Ishikawa (cell line): ENCODE results near the gene CACNG5.

Experiments used
- CEBPB ChIP-seq: IDR thresholded peaks from 2 replicates; pipeline ENCODE4 v1.6.1; 2012
- CREB1 ChIP-seq: IDR thresholded peaks from 2 replicates; pipeline ENCODE4 v1.6.1; 2012; ENCODE audit warnings: low read depth
- EGR1 ChIP-seq: IDR thresholded peaks from 2 replicates; pipeline ENCODE4 v1.6.1; 2012
- EP300 ChIP-seq: IDR thresholded peaks from 2 replicates; pipeline ENCODE4 v1.6.1; 2012; ENCODE audit warnings: borderline replicate concordance
- FOXM1 ChIP-seq: IDR thresholded peaks from 2 replicates; pipeline ENCODE4 v1.6.1; 2012; ENCODE audit warnings: low read depth, borderline replicate concordance
- NFIC ChIP-seq: IDR thresholded peaks from 2 replicates; pipeline ENCODE4 v1.6.1; 2012
- RAD21 ChIP-seq: IDR thresholded peaks from 2 replicates; pipeline ENCODE4 v1.6.1; 2012; ENCODE audit warnings: low read depth
- TAF1 ChIP-seq: IDR thresholded peaks from 2 replicates; pipeline ENCODE4 v1.6.1; 2012; ENCODE audit warnings: low read depth, mild to moderate bottlenecking
- TCF12 ChIP-seq: IDR thresholded peaks from 2 replicates; pipeline ENCODE4 v1.6.1; 2012; ENCODE audit warnings: low read depth
- TEAD4 ChIP-seq: IDR thresholded peaks from 2 replicates; pipeline ENCODE4 v1.6.1; 2012
- YY1 ChIP-seq: IDR thresholded peaks from 2 replicates; pipeline ENCODE4 v1.6.1; 2012; ENCODE audit warnings: low read depth
- TF ChIP-seq, protein P1 (sequence below): IDR thresholded peaks from 2 replicates; pipeline ENCODE4 v1.6.1; 2012; ENCODE audit warnings: low read depth, mild to moderate bottlenecking
- TF ChIP-seq, protein P2 (sequence below): IDR thresholded peaks from 2 replicates; pipeline ENCODE4 v1.6.1; 2012
- TF ChIP-seq, protein P3 (sequence below): IDR thresholded peaks from 2 replicates; pipeline ENCODE4 v1.6.1; 2012

DNA sequence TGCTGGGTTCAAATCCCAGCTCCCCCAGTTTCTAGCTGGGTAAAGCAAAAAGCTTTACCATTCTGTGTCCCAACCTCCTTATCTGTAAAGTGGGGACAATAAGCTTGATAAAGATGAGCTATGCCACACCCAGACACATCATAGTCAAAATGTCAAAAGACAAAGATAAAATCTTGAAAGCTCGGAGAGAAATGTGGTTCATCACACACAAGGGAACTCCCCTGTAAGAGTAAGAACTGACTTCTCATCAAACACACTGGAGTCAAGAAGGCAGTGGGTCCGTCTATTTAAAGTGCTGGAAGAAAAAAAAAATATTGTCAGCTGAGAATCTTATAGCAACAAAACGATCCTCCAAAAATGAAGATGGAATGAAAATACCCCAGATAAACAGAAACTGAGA, 25.3 kb downstream of the CACNG5 start:
- TF ChIP-seq TEAD4 (no peak), RAD21 (no peak), CEBPB (no peak), EGR1 (no peak), EP300 (no peak), YY1 (no peak), TAF1 (no peak), FOXM1 (no peak), NFIC (no peak), CREB1 (no peak), TCF12 (no peak)
- TF ChIP-seq, protein P1, sequence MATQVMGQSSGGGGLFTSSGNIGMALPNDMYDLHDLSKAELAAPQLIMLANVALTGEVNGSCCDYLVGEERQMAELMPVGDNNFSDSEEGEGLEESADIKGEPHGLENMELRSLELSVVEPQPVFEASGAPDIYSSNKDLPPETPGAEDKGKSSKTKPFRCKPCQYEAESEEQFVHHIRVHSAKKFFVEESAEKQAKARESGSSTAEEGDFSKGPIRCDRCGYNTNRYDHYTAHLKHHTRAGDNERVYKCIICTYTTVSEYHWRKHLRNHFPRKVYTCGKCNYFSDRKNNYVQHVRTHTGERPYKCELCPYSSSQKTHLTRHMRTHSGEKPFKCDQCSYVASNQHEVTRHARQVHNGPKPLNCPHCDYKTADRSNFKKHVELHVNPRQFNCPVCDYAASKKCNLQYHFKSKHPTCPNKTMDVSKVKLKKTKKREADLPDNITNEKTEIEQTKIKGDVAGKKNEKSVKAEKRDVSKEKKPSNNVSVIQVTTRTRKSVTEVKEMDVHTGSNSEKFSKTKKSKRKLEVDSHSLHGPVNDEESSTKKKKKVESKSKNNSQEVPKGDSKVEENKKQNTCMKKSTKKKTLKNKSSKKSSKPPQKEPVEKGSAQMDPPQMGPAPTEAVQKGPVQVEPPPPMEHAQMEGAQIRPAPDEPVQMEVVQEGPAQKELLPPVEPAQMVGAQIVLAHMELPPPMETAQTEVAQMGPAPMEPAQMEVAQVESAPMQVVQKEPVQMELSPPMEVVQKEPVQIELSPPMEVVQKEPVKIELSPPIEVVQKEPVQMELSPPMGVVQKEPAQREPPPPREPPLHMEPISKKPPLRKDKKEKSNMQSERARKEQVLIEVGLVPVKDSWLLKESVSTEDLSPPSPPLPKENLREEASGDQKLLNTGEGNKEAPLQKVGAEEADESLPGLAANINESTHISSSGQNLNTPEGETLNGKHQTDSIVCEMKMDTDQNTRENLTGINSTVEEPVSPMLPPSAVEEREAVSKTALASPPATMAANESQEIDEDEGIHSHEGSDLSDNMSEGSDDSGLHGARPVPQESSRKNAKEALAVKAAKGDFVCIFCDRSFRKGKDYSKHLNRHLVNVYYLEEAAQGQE: no peak
- TF ChIP-seq, protein P2, sequence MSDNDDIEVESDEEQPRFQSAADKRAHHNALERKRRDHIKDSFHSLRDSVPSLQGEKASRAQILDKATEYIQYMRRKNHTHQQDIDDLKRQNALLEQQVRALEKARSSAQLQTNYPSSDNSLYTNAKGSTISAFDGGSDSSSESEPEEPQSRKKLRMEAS: no peak
- TF ChIP-seq, protein P3, sequence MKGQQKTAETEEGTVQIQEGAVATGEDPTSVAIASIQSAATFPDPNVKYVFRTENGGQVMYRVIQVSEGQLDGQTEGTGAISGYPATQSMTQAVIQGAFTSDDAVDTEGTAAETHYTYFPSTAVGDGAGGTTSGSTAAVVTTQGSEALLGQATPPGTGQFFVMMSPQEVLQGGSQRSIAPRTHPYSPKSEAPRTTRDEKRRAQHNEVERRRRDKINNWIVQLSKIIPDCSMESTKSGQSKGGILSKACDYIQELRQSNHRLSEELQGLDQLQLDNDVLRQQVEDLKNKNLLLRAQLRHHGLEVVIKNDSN: no peak
